GM21825 (cell line): ENCODE data around the gene ARF4.
A peak's percentile ranks its signal among the peaks of the same experiment; 100 is the strongest.
"Not testable (repeated sequence)": the region's sequence is repeated elsewhere in the genome, so short reads cannot be mapped to it uniquely, and the experiment has no call there.

Source experiments
- ATAC-seq: cut with Tn5 transposase; IDR thresholded peaks from one replicate; pipeline ENCODE4 v1.9.1; 2021; ENCODE audit warnings: mild to moderate bottlenecking, moderate library complexity; ENCODE audit not compliant: unreplicated experiment

Gene ARF4

GRCh38 chr3:57597127-57597923, at the start of gene ARF4:
Gene ARF4 (minus strand): TSS chr3:57597344. CDS start chr3:57597140, 204 bp downstream.
- peak; percentile 93 for ATAC-seq

- no peak for ATAC-seq
Observed at GRCh38 chr3:57646723-57647122, 49.6 kb upstream of the ARF4 start.

- ATAC-seq = no peak
Observed at GRCh38 chr3:57644740-57645139, 47.6 kb upstream of the ARF4 start.

- ATAC-seq = no peak
Observed at GRCh38 chr3:57637391-57637790, 40.2 kb upstream of the ARF4 start.

GRCh38 chr3:57634259-57634658, 37.1 kb upstream of the ARF4 start:
- not testable (repeated sequence) for ATAC-seq

GRCh38 chr3:57627976-57628375, 30.8 kb upstream of the ARF4 start:
- no peak for ATAC-seq

GRCh38 chr3:57624801-57625200, 27.7 kb upstream of the ARF4 start:
- no peak for ATAC-seq

GRCh38 chr3:57622362-57622761, 25.2 kb upstream of the ARF4 start:
- ATAC-seq = no peak

- ATAC-seq = no peak
Observed at GRCh38 chr3:57617739-57618138, 20.6 kb upstream of the ARF4 start.

GRCh38 chr3:57616233-57616632, 19.1 kb upstream of the ARF4 start:
- no peak for ATAC-seq

GRCh38 chr3:57611870-57612269, 14.7 kb upstream of the ARF4 start:
- ATAC-seq = not testable (repeated sequence)

- no peak for ATAC-seq
Observed at GRCh38 chr3:57605683-57606082, 8.5 kb upstream of the ARF4 start.

GRCh38 chr3:57604971-57605370, 7.8 kb upstream of the ARF4 start:
- no peak for ATAC-seq

GRCh38 chr3:57600195-57600594, 3.1 kb upstream of the ARF4 start:
- no peak for ATAC-seq

- ATAC-seq = no peak
Observed at GRCh38 chr3:57598765-57599360, 1.7 kb upstream of the ARF4 start.

- no peak for ATAC-seq
Observed at GRCh38 chr3:57596495-57597126, 533 bp downstream of the ARF4 start.

- ATAC-seq = no peak
Observed at GRCh38 chr3:57594576-57594975, 2.6 kb downstream of the ARF4 start.

GRCh38 chr3:57594144-57594543, 3.0 kb downstream of the ARF4 start:
- no peak for ATAC-seq

- no peak for ATAC-seq
Observed at GRCh38 chr3:57592306-57592705, 4.8 kb downstream of the ARF4 start.

- ATAC-seq = no peak
Observed at GRCh38 chr3:57587905-57588304, 9.2 kb downstream of the ARF4 start.

- no peak for ATAC-seq
Observed at GRCh38 chr3:57586778-57587177, 10.4 kb downstream of the ARF4 start.

GRCh38 chr3:57583544-57583943, 13.6 kb downstream of the ARF4 start:
- ATAC-seq = no peak
